CD4-positive, CD25-positive, alpha-beta regulatory T cell (primary cell): ENCODE measurements around the gene RNU11. TPM values are rescaled to one million over a fixed set of nuclear protein-coding genes. Genes with fewer than 3 reads are reported as not detected.
"Not testable (repeated sequence)": the region's sequence is repeated elsewhere in the genome, so short reads cannot be mapped to it uniquely, and the experiment has no call there.

ENCODE experiments used
- ATAC-seq, 2 donors: fragments of 150-1000 bp; cut with Tn5 transposase; one replicate each; pipeline ENCODE4 v1.10.0; 2021; ENCODE audit warnings: low read depth in 2 of 2, moderate number of reproducible peaks in 2 of 2, moderate library complexity in 1 of 2
- DNase-seq, 3 donors: peaks; one replicate each; pipeline versions ENCODE4 v3.0.0 to v3.0.0-alpha.2; 2012 to 2022; ENCODE audit warnings: mixed read lengths in 1 of 3
- H3K27ac ChIP-seq: one replicate; pipeline ENCODE4 v1.7.0; 2013; ENCODE audit warnings: mild to moderate bottlenecking, low read length; ENCODE audit not compliant: insufficient read depth, poor library complexity, severe bottlenecking
- H3K27me3 ChIP-seq: one replicate; pipeline ENCODE4 v1.7.0; 2013; ENCODE audit warnings: low read length; ENCODE audit not compliant: control insufficient read depth, insufficient read depth
- H3K36me3 ChIP-seq: one replicate; pipeline ENCODE4 v1.7.0; 2013; ENCODE audit warnings: mild to moderate bottlenecking, low read length, moderate library complexity; ENCODE audit not compliant: control insufficient read depth, insufficient read depth
- H3K4me1 ChIP-seq: 2 replicates; pipeline ENCODE4 v1.7.0; 2013; ENCODE audit warnings: mild to moderate bottlenecking, low read length; ENCODE audit not compliant: insufficient read depth, control insufficient read depth, poor library complexity, severe bottlenecking
- H3K4me3 ChIP-seq: one replicate; pipeline ENCODE4 v1.7.0; 2013; ENCODE audit warnings: low read depth, mild to moderate bottlenecking, low read length, moderate library complexity
- H3K9me3 ChIP-seq, 2 experiments: 1 replicate in 1 of 2; 2 replicates in 1 of 2; pipeline ENCODE4 v1.7.0; 2013; ENCODE audit warnings: low read length in 2 of 2, mild to moderate bottlenecking in 1 of 2, moderate library complexity in 1 of 2; ENCODE audit not compliant: control insufficient read depth in 2 of 2
- H3K27ac Mint-ChIP-seq, 3 donors: one replicate each; pipeline ENCODE4 v1.8.0; 2020 to 2022; ENCODE audit warnings: mild to moderate bottlenecking in 3 of 3, mixed read lengths in 3 of 3, moderate library complexity in 2 of 3
- H3K27me3 Mint-ChIP-seq: one replicate; pipeline ENCODE4 v1.8.0; 2022; ENCODE audit warnings: mild to moderate bottlenecking, mixed read lengths
- H3K36me3 Mint-ChIP-seq: one replicate; pipeline ENCODE4 v1.8.0; 2020; ENCODE audit warnings: mixed read lengths
- H3K4me1 Mint-ChIP-seq, 4 donors: one replicate each; pipeline ENCODE4 v1.8.0; 2020 to 2022; ENCODE audit warnings: mixed read lengths in 4 of 4, mild to moderate bottlenecking in 1 of 4
- H3K4me3 Mint-ChIP-seq, 4 donors: one replicate each; pipeline ENCODE4 v1.8.0; 2020 to 2022; ENCODE audit warnings: mild to moderate bottlenecking in 4 of 4, mixed read lengths in 4 of 4, moderate library complexity in 3 of 4
- H3K9me3 Mint-ChIP-seq, 7 donors: one replicate each; pipeline ENCODE4 v1.8.0; 2020 to 2022; ENCODE audit warnings: mixed read lengths in 7 of 7, mild to moderate bottlenecking in 3 of 7, moderate library complexity in 2 of 7
- polyA plus RNA-seq, 4 donors: library from polyadenylated mRNA; unstranded; fragments of 300-500 nt; fragmentation: Illumina TruSeq; gene quantifications; one replicate each; pipeline ENCODE4 v1.2.3, GENCODE V29; 2021
- total RNA-seq: library from RNA; stranded (reverse); gene quantifications from one replicate; pipeline ENCODE4 v1.2.3, GENCODE V29; 2022

Gene RNU11
- total and polyA plus RNA-seq, 5 donors from 2014 or later = not detected

DNA sequence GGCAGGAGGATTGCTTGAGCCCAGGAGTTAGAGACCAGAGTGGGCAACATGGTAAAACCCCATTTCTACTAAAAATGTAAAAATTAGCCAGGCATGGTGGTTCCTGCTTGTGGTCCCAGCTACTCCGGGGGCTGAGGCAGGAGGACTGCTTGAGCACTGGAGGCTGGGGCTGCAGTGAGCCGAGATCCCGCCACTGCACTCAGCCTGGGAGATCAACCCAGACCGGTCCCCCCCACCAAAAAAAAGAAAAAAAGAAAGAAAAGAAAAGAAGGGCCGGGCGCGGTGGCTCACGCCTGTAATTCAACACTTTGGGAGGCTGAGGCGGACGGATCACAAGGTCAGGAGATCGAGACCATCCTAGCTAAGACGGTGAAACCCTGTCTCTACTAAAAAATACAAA lies 18.4 kb downstream of the RNU11 start:
- Histone ChIP-seq H3K9me3 (no peaks in the 10 kb centered on the region), H3K4me1 (peaks cover 13% of the 10 kb centered on the region), H3K4me3 (no peak overlapping the region), H3K36me3 (no peaks in the 10 kb centered on the region), H3K27me3 (no peaks in the 10 kb centered on the region), H3K27ac (no peak overlapping the region)
- H3K36me3 Mint-ChIP-seq = no peaks in the 10 kb centered on the region
- peak overlapping the region in 2 of 4 donors; percentile 21 to 52 for H3K4me3 Mint-ChIP-seq
- H3K27ac Mint-ChIP-seq = peak overlapping the region in 2 of 3 donors; percentile 15 to 84
- peaks cover 7 to 27% (median 11%) of the 10 kb centered on the region in 4 donors for H3K4me1 Mint-ChIP-seq
- no peak for DNase-seq
- peaks cover 8% of the 10 kb centered on the region for H3K27me3 Mint-ChIP-seq
- no peak for ATAC-seq
- no peaks in the 10 kb centered on the region for H3K9me3 Mint-ChIP-seq

DNA sequence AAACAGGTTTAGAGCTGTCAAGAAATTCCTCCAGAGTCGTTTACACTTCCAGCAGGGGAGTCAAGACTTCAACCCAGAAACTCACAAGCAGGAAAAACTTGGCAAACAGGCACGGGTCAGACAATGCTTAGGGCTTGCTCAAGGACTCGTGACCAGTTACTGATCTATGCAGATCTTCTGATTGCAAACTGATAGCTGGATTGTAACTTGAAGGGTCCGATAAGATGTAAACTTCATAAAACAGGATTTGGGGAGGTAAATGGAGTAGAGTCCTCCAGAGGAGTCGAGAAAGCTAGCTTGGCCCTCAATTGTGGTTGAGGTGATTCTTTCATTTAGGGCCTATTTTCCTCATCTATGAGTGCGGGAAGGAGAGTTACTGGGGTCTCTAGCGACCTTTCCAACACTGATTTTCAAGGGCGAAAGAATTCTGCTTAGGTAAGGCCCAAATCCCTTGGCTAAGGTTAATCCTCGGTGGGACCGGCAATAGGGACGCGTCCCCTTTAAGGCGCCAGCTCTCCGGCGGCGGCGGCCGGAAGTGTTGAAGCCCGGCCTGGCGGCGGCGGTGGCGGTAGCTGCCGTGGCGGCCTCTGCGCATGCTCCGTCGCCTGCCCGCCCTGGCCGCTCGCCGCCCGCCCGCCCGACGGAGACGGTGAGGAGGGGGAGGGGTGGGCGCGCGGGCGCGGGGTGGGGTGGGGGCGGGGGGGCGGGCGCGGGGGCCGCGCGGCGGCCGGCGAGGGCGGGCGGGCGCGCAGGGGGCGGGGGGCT lies 20.0 kb downstream of the RNU11 start, which contains the start of gene GMEB1:
Gene GMEB1, plus strand, starts transcription at position 594 of the 765 bp plus-strand sequence. CDS start 14,829 bp downstream, outside the sequence.
- H3K27ac Mint-ChIP-seq = peak within 1 kb of the TSS; percentile 95 to 100 (median 98)
- H3K4me1 Mint-ChIP-seq = peaks cover 7 to 30% (median 11%) of the 10 kb centered on the region in 4 donors
- H3K4me3 Mint-ChIP-seq = peak within 1 kb of the TSS; percentile 94 to 100 (median 96)

DNA sequence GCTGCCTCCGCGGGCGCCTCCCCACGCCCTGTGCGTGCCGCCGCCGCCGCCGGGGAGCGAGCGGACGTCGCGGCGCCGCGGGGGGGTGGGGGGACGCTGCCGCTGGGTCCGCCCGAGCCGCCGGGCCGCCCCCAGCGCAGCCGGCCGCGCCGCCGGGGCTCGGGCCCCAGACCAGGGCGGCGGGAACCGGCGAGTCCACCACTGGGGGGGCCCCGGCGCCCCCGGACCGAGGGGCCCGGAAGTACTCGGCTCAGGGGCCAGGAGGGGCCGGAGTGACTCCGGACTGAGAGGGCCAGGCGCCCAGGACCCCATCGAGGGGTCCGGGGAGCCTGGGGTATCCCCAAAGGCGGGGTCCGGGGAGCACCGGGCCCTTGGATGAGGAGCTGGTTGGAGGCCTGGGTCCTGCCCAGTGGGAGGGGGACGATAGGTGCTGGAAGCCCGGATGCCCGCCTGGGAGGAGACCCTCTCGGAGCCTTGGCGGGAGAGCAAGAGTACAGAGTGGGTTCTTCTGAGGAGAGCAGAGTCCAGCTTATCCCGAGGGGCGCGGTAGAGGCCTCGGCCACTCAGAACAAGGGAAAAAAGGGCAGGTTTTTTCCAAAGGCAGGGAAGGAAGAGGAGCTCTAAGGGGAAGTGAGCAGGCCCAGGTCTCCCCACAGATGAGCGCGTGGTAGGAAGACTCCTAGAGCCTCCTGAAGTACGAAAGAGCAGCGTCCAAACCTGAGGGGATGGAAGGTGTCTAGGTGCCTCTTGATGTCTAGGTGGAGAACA lies 20.7 kb downstream of the RNU11 start:
- Mint-ChIP-seq H3K27me3 (peaks cover 8% of the 10 kb centered on the region), H3K27ac (peak overlapping the region; percentile 95 to 100 (median 98)), H3K36me3 (no peaks in the 10 kb centered on the region), H3K4me1 (peaks cover 7 to 26% (median 11%) of the 10 kb centered on the region in 4 donors), H3K4me3 (peak overlapping the region; percentile 94 to 100 (median 96)), H3K9me3 (no peaks in the 10 kb centered on the region)
- H3K4me1 ChIP-seq = peaks cover 13% of the 10 kb centered on the region
- no peaks in the 10 kb centered on the region for H3K27me3 ChIP-seq
- peak overlapping the region; percentile 93 for H3K27ac ChIP-seq
- H3K9me3 ChIP-seq = no peaks in the 10 kb centered on the region
- peak overlapping the region; percentile 97 for H3K4me3 ChIP-seq
- ATAC-seq (peak; percentile 71 to 73), DNase-seq (peak; percentile 24 to 83 (median 42))
- no peaks in the 10 kb centered on the region for H3K36me3 ChIP-seq

More for the DNA sequence above, 20.0 kb downstream of the RNU11 start, which contains the start of gene GMEB1:
- no peaks in the 10 kb centered on the region for H3K36me3 Mint-ChIP-seq
- H3K4me3 ChIP-seq = peak within 1 kb of the TSS; percentile 97
- peak; percentile 81 to 92 (median 84) for DNase-seq
- H3K9me3 ChIP-seq = no peaks in the 10 kb centered on the region
- no peaks in the 10 kb centered on the region for H3K9me3 Mint-ChIP-seq
- H3K27ac ChIP-seq = peak within 1 kb of the TSS; percentile 93
- H3K4me1 ChIP-seq = peaks cover 13% of the 10 kb centered on the region
- ATAC-seq = peak; percentile 73 to 75
- no peaks in the 10 kb centered on the region for H3K27me3 ChIP-seq
- peaks cover 8% of the 10 kb centered on the region for H3K27me3 Mint-ChIP-seq
- H3K36me3 ChIP-seq = no peaks in the 10 kb centered on the region

- Histone ChIP-seq H3K4me1 (peaks cover 13% of the 10 kb centered on the region), H3K4me3 (no peak overlapping the region), H3K9me3 (no peaks in the 10 kb centered on the region), H3K27me3 (no peaks in the 10 kb centered on the region), H3K36me3 (no peaks in the 10 kb centered on the region), H3K27ac (no peak overlapping the region)
- DNase-seq (no peak), ATAC-seq (no peak)
- H3K4me1 Mint-ChIP-seq = peaks cover 5 to 27% (median 7%) of the 10 kb centered on the region in 4 donors
- H3K9me3 Mint-ChIP-seq = no peaks in the 10 kb centered on the region
- peaks cover 5% of the 10 kb centered on the region for H3K36me3 Mint-ChIP-seq
- H3K4me3 Mint-ChIP-seq = peak overlapping the region in 1 of 4 donors; percentile 56
- peaks cover 8% of the 10 kb centered on the region for H3K27me3 Mint-ChIP-seq
- H3K27ac Mint-ChIP-seq = no peak overlapping the region
These were observed 22.9 kb downstream of the RNU11 start for GRCh38 chr1:28671254-28671780.

GRCh38 chr1:28672971-28673370 lies 24.6 kb downstream of the RNU11 start:
- not testable (repeated sequence) for H3K27me3 Mint-ChIP-seq, DNase-seq, H3K4me1 ChIP-seq, H3K36me3 Mint-ChIP-seq, H3K27me3 ChIP-seq, H3K4me3 ChIP-seq, H3K9me3 Mint-ChIP-seq, H3K27ac ChIP-seq, H3K36me3 ChIP-seq, H3K9me3 ChIP-seq, ATAC-seq
- Mint-ChIP-seq H3K4me1 (peaks cover 3 to 26% (median 7%) of the 10 kb centered on the region in 4 donors), H3K27ac (peak overlapping the region in 1 of 3 donors; percentile 64), H3K4me3 (peak overlapping the region in 1 of 4 donors; percentile 15)

GRCh38 chr1:28675924-28676257 lies 27.5 kb downstream of the RNU11 start:
- ATAC-seq (no peak), DNase-seq (no peak)
- Mint-ChIP-seq H3K4me1 (peaks cover 0 to 9% (median 2%) of the 10 kb centered on the region in 4 donors), H3K36me3 (peaks cover 5% of the 10 kb centered on the region), H3K27ac (peak overlapping the region in 1 of 3 donors; percentile 43), H3K4me3 (peak overlapping the region in 1 of 4 donors; percentile 28), H3K9me3 (no peaks in the 10 kb centered on the region), H3K27me3 (no peaks in the 10 kb centered on the region)
- H3K27ac ChIP-seq = no peak overlapping the region
- no peak overlapping the region for H3K4me3 ChIP-seq
- peaks cover 2% of the 10 kb centered on the region for H3K36me3 ChIP-seq
- H3K4me1 ChIP-seq = no peaks in the 10 kb centered on the region
- no peaks in the 10 kb centered on the region for H3K9me3 ChIP-seq
- H3K27me3 ChIP-seq = no peaks in the 10 kb centered on the region

- Mint-ChIP-seq H3K36me3 (peaks cover 11% of the 10 kb centered on the region), H3K27me3 (no peaks in the 10 kb centered on the region), H3K4me3 (no peak overlapping the region), H3K4me1 (peaks cover 0 to 12% (median 9%) of the 10 kb centered on the region in 4 donors), H3K27ac (no peak overlapping the region), H3K9me3 (no peaks in the 10 kb centered on the region)
- Histone ChIP-seq H3K4me1 (no peaks in the 10 kb centered on the region), H3K4me3 (no peak overlapping the region), H3K9me3 (no peaks in the 10 kb centered on the region), H3K27me3 (no peaks in the 10 kb centered on the region), H3K36me3 (peaks cover 32% of the 10 kb centered on the region), H3K27ac (no peak overlapping the region)
- ATAC-seq = no peak
- no peak for DNase-seq
These were observed 31.8 kb downstream of the RNU11 start for GRCh38 chr1:28680151-28680550.
